Spleen (tissue), 11 donors: ENCODE measurements around the gene NECAB3. TPM values are rescaled to one million over a fixed set of nuclear protein-coding genes. Genes with fewer than 3 reads are reported as not detected.

Experiments
- DNase-seq: peaks from one replicate; pipeline ENCODE4 v3.0.0-alpha.2; 2020
- H3K27ac ChIP-seq, 8 donors: fragments of 200-600 bp; sonication (generic) in 7 of 8; 1 replicate in 4 of 8; 2 replicates in 4 of 8; pipeline versions ENCODE4 v1.5.0 to v1.8.0; 2016 to 2021; ENCODE audit warnings: inconsistent platforms in 4 of 8, mild to moderate bottlenecking in 4 of 8, moderate library complexity in 1 of 8
- H3K27me3 ChIP-seq, 7 donors: fragments of 200-600 bp; sonication (generic) in 6 of 7; replicated peaks in 1 of 7; 1 replicate in 4 of 7; 2 replicates in 3 of 7; pipeline versions ENCODE4 v1.5.0 to v1.8.0; 2016 to 2021; ENCODE audit warnings: inconsistent platforms in 3 of 7, mild to moderate bottlenecking in 1 of 7
- H3K36me3 ChIP-seq, 6 donors: fragments of 200-600 bp; sonication (generic) in 5 of 6; 1 replicate in 4 of 6; 2 replicates in 2 of 6; pipeline versions ENCODE4 v1.5.0 to v1.8.0; 2016 to 2021; ENCODE audit warnings: inconsistent platforms in 2 of 6
- H3K4me1 ChIP-seq, 6 donors: fragments of 200-600 bp; sonication (generic) in 5 of 6; 1 replicate in 3 of 6; 2 replicates in 3 of 6; pipeline versions ENCODE4 v1.5.0 to v1.8.0; 2016 to 2021; ENCODE audit warnings: inconsistent platforms in 3 of 6
- H3K4me3 ChIP-seq, 8 donors: fragments of 200-600 bp; sonication (generic) in 7 of 8; 1 replicate in 4 of 8; 2 replicates in 4 of 8; pipeline versions ENCODE4 v1.5.0 to v1.8.0; 2016 to 2021; ENCODE audit warnings: inconsistent platforms in 4 of 8, mild to moderate bottlenecking in 4 of 8, moderate library complexity in 2 of 8
- H3K9me3 ChIP-seq, 8 donors: fragments of 200-600 bp; sonication (generic) in 7 of 8; 1 replicate in 4 of 8; 2 replicates in 4 of 8; pipeline versions ENCODE4 v1.5.0 to v1.8.0; 2016 to 2021; ENCODE audit warnings: inconsistent platforms in 4 of 8
- CTCF ChIP-seq, 11 experiments: fragments of 200-600 bp in 7 of 11; fragments of 450-650 bp in 4 of 11; sonication (generic) in 4 of 11; IDR thresholded peaks in 8 of 11; conservative IDR thresholded peaks in 3 of 11; 1 replicate in 7 of 11; 2 replicates in 4 of 11; pipeline versions ENCODE4 v1.4.0 to v1.8.0; 2016 to 2021; ENCODE audit warnings: antibody characterized with exemption in 11 of 11, inconsistent platforms in 4 of 11, mild to moderate bottlenecking in 1 of 11
- POLR2A ChIP-seq, 3 donors: fragments of 450-650 bp; IDR thresholded peaks; one replicate each; pipeline ENCODE4 v1.5.1; 2017; ENCODE audit warnings: antibody characterized with exemption in 3 of 3, mild to moderate bottlenecking in 1 of 3
- POLR2AphosphoS5 ChIP-seq, 3 donors: sonication (generic); formaldehyde crosslinking; IDR thresholded peaks; one replicate each; pipeline ENCODE4 v1.5.1; 2017; ENCODE audit warnings: antibody characterized with exemption in 3 of 3
- WGBS, 5 donors: extraction: QIAGEN DNeasy Blood & Tissue Kit in 3 of 5; methylation state at CpG; one replicate each; pipeline versions ENCODE4 v1.1.5 to v1.1.7; 2013 to 2018; 5-methylcytosine and 5-hydroxymethylcytosine counted together
- intact Hi-C: fragments of 100-400 bp; cut with DNase I; formaldehyde crosslinking; loops from one replicate; pipeline ENCODE4 v1.15.0; 2023; ENCODE audit warnings: low total_unique reads
- polyA plus RNA-seq, 3 donors: library from polyadenylated mRNA; stranded (reverse); fragments of 200-250 nt; gene quantifications; one replicate each; pipeline ENCODE4 v1.2.1, GENCODE V29; 2013
- total RNA-seq, 7 donors: library from RNA; depleted of rRNA in 3 of 7; stranded (reverse); fragments of >200 nt in 3 of 7; fragmentation: NEBNext Ultra II Directional in 4 of 7; extraction: Animal tissue kit (Norgen Biotek cat#: 25700) in 4 of 7; gene quantifications; one replicate each; pipeline versions ENCODE4 v1.1.0 to v1.2.1, GENCODE V29; 2016 to 2021
- donor health status: healthy with polysubstance abuse.
- donor health status: DM: no; HTN: no; CAD: no; lungs with moderate emphysema.
- donor health status: DM: no; HTN: no; CAD: no.
- donor health status: Bipolar disorder and iron deficiency.
- donor health status: healthy.
- donor health status: DM: no; HTN: no; CAD: no.
- donor health status: DM: yes; HTN: yes; CAD: no.

The NECAB3 gene
- total and polyA plus RNA-seq, 10 donors, result 8.6 to 39.0 (median 18.4) TPM

DNA sequence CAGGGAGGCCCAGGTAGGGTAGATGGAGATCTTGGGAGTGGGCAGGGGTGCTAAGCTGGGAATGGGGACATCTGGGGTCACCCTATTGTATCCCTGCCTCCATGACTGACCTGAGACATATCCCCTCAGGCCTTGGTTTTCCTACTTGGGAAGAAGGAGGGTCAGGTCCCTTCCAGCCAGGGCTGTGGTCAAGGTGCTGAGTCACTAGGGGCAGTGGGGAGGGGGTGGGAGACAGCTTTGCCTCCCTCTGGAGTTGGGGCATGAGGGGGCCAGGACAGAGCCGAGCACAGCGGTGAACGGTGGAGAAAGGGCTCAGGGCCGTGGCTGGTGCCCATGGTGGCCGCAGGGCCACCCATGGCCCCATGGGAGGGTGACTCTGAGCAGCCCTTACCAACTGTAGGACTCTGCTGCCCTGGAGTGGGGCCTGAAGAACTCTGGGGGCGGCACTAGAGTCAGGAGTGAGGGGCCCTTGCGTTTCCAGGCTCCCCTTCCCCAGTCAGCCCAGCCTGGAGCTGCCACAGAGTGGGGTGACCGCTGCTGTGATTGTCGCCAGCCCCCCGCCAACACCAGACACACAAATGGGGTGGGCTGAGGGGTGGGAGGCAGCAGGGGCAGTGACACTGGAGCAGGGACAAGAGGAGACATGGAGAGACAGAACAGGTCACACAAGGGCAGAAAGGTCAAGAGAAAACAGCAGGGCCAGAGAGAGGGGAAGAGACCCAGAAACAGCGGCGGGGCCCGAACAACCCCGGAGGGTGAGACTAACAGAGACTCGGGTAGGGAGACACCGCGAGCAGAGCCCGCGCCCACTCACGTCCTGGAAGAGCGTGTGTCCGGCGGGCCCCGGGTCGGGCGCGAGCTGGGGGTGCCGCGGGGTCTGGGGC lies 576 bp downstream of the NECAB3 start:
- no peaks in the 10 kb centered on the region for H3K27me3 ChIP-seq
- intact Hi-C loops, result no loop called here
- 20 to 34% (median 31%) methylated on average over 22 to 29 of the region's 29 CpGs for WGBS, 5 donors
- H3K9me3 ChIP-seq, result no peaks in the 10 kb centered on the region
- no peak for DNase-seq
- TF ChIP-seq POLR2A (IDR thresholded peaks at IDR 0.05), result no peak
- no peak for TF ChIP-seq POLR2AphosphoS5 (IDR thresholded peaks at IDR 0.05)
- no peak for TF ChIP-seq CTCF (IDR thresholded peaks at IDR 0.05 in 8 of 11, conservative IDR thresholded peaks at IDR 0.05 in 3 of 11)
- H3K27ac ChIP-seq, result peak overlapping the region; percentile 57 to 89 (median 84)
- H3K4me1 ChIP-seq, result peaks cover 10 to 53% (median 40%) of the 10 kb centered on the region in 6 donors
- peaks cover 0 to 39% (median 0%) of the 10 kb centered on the region in 6 donors for H3K36me3 ChIP-seq
- H3K4me3 ChIP-seq, result peak overlapping the region; percentile 48 to 83 (median 58)

DNA sequence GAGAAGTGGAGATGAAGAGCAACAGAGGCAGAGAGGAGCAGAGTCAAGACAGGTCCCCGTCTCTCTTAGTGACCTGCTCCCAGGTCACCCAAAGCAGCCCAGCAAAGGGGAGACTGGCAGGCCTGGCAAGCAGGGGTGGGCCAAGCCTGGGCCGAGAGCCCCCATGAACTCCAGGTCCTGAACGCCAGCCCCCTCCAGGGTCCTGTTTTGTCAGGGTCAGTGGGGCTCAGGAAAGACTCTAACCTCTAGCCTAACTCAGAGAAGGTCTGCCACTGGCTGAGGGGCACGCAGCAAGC lies 1.2 kb downstream of the NECAB3 start:
- peak overlapping the region in 4 of 8 donors; percentile 59 to 83 (median 64) for H3K4me3 ChIP-seq
- TF ChIP-seq CTCF (IDR thresholded peaks at IDR 0.05 in 8 of 11, conservative IDR thresholded peaks at IDR 0.05 in 3 of 11), result no peak
- no peak for TF ChIP-seq POLR2A (IDR thresholded peaks at IDR 0.05)
- TF ChIP-seq POLR2AphosphoS5 (IDR thresholded peaks at IDR 0.05), result no peak
- intact Hi-C loops, result no loop called here
- H3K27me3 ChIP-seq, result no peaks in the 10 kb centered on the region
- DNase-seq, result no peak
- peaks cover 13 to 59% (median 45%) of the 10 kb centered on the region in 6 donors for H3K4me1 ChIP-seq
- no peaks in the 10 kb centered on the region for H3K9me3 ChIP-seq
- WGBS, 5 donors, result 94 to 100% (median 96%) methylated on average over 2 to 4 of the region's 4 CpGs
- H3K36me3 ChIP-seq, result peaks cover 0 to 42% (median 0%) of the 10 kb centered on the region in 6 donors
- no peak overlapping the region for H3K27ac ChIP-seq

DNA sequence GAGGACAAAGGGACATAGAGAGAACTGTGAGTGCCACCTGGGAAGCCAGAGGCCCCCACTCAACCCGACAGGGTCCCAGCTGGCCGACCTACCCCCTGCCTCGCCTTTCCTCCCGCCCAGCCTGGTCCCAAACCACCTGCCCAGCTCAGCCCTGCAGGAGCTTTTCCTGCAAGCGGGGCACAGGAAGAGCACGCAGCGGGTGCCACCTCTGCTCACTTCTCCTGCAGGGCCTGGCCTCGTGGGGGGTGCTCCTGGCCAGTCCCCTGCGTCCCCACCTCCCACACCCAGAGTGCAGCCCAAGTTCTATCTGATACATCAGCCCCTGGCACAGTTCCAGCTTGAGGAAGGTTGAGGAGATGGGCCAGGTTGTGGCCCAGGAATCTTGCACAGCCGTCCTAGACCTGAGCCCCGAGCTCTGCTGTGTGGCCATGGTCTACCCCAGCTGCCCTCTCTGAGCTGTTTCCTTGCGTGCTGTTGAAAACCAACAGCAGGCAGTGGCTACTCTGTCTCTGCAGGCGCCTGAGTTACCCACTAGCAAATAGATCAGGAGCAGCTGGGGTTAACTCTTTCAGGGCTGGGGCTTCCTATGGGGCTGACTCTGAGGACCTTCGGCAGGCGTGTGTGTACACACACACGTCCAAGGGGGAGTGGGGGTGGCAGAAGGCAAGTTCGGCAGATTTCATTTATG lies 1.7 kb downstream of the NECAB3 start:
- Histone ChIP-seq H3K9me3 (no peaks in the 10 kb centered on the region), H3K27ac (no peak overlapping the region), H3K4me3 (peak overlapping the region in 2 of 8 donors; percentile 68 to 83), H3K27me3 (no peaks in the 10 kb centered on the region), H3K4me1 (peaks cover 18 to 64% (median 50%) of the 10 kb centered on the region in 6 donors), H3K36me3 (peaks cover 0 to 42% (median 0%) of the 10 kb centered on the region in 6 donors)
- DNase-seq, result no peak
- WGBS, 5 donors, result 72 to 81% (median 75%) methylated on average over 15 to 17 of the region's 17 CpGs
- no peak for TF ChIP-seq CTCF (IDR thresholded peaks at IDR 0.05 in 8 of 11, conservative IDR thresholded peaks at IDR 0.05 in 3 of 11)
- no peak for TF ChIP-seq POLR2AphosphoS5 (IDR thresholded peaks at IDR 0.05)
- no peak for TF ChIP-seq POLR2A (IDR thresholded peaks at IDR 0.05)
- intact Hi-C loops, result no loop called here
